Measurements from ENCODE around the gene PAGE2B.
"Not testable (repeated sequence)": the region's sequence is repeated elsewhere in the genome, so short reads cannot be mapped to it uniquely, and the experiment has no call there.

PAGE2B gene

GRCh38 chrX:55074851-55075467, at the start of gene PAGE2B:
TSS of gene PAGE2B (plus strand) at chrX:55075030. CDS start at chrX:55076042, 1,012 bp downstream.
- DNase-seq = no peak

GRCh38 chrX:55026143-55026542, 48.7 kb upstream of the PAGE2B start:
- DNase-seq = no peak

- no peak for DNase-seq
These were observed 48.0 kb upstream of the PAGE2B start for GRCh38 chrX:55026840-55027239.

- DNase-seq = no peak
These were observed 46.8 kb upstream of the PAGE2B start for GRCh38 chrX:55028040-55028439.

GRCh38 chrX:55028611-55029010, 46.2 kb upstream of the PAGE2B start:
- DNase-seq = no peak

GRCh38 chrX:55029291-55029690, 45.5 kb upstream of the PAGE2B start:
- no peak for DNase-seq

GRCh38 chrX:55030271-55031205, 44.3 kb upstream of the PAGE2B start, which contains the start of gene ALAS2:
TSS of gene ALAS2 (minus strand) at chrX:55030977. CDS start at chrX:55026000, 4,977 bp downstream.
- DNase-seq = no peak

- DNase-seq = no peak
These were observed 41.4 kb upstream of the PAGE2B start for GRCh38 chrX:55033429-55033828.

GRCh38 chrX:55039471-55039870, 35.4 kb upstream of the PAGE2B start:
- no peak for DNase-seq

GRCh38 chrX:55041514-55041913, 33.3 kb upstream of the PAGE2B start:
- no peak for DNase-seq

- DNase-seq = not testable (repeated sequence)
These were observed 24.2 kb upstream of the PAGE2B start for GRCh38 chrX:55050599-55050998.

GRCh38 chrX:55056820-55057674, 17.8 kb upstream of the PAGE2B start:
- peak; percentile 81 for DNase-seq

- DNase-seq = peak; percentile 58
These were observed 17.1 kb upstream of the PAGE2B start for GRCh38 chrX:55057675-55058249.

- DNase-seq = not testable (repeated sequence)
These were observed 7.7 kb upstream of the PAGE2B start for GRCh38 chrX:55067180-55067579.

- no peak for DNase-seq
These were observed 2.5 kb upstream of the PAGE2B start for GRCh38 chrX:55072286-55072685.

GRCh38 chrX:55088795-55089489, 14.1 kb downstream of the PAGE2B start, which contains the start of gene PAGE2:
TSS of gene PAGE2 (plus strand) at chrX:55089018. CDS start at chrX:55090021, 1,003 bp downstream.
- DNase-seq = no peak

GRCh38 chrX:55098691-55099090, 23.9 kb downstream of the PAGE2B start:
- no peak for DNase-seq

- DNase-seq = no peak
These were observed 24.3 kb downstream of the PAGE2B start for GRCh38 chrX:55099162-55099561.

- no peak for DNase-seq
These were observed 27.9 kb downstream of the PAGE2B start for GRCh38 chrX:55102754-55103153.

- no peak for DNase-seq
These were observed 32.4 kb downstream of the PAGE2B start for GRCh38 chrX:55107262-55107661.

- no peak for DNase-seq
These were observed 33.1 kb downstream of the PAGE2B start for GRCh38 chrX:55107911-55108310.

GRCh38 chrX:55109306-55109705, 34.5 kb downstream of the PAGE2B start:
- no peak for DNase-seq
